ENCODE measurements around the gene ATP8B1. TPM values are rescaled to one million over a fixed set of nuclear protein-coding genes. Genes with fewer than 3 reads are reported as not detected.

ATP8B1 gene
- total RNA-seq, 1 experiment from 2014 or later, result 1.1 TPM

DNA sequence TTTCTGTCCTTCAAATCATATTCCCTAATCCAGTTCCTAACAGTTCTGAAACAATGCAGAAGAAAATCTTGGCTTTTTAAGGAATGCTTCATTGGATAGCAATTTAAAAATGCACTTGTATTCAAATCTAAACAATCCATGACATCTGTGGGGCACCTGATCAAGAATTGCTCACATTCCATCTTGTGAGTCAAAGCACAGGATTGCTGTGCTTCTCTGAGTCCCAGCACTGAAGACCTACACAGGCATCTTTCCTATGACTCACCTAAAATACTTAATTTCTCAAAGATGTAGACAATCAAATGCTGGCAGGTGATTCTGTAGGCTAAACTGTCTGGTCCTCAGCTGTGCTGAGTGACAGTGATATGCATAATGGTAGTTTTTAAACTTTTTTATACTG, 10.1 kb upstream of the ATP8B1 start:
- Histone ChIP-seq H2BK20ac (ENCODE audit: low read depth, low read length, poor library complexity, severe bottlenecking) (no peak overlapping the region), H3K14ac (ENCODE audit: insufficient read depth, low read length) (no peak overlapping the region), H4K8ac (replicated peaks; ENCODE audit: insufficient read length, low read depth, low read length) (no peak overlapping the region), H2AK5ac (ENCODE audit: insufficient read length, low read length) (no peak overlapping the region), H3K18ac (ENCODE audit: insufficient read length, low read depth, low read length) (no peak overlapping the region), H2AFZ (ENCODE audit: low read length) (no peak overlapping the region), H3K56ac (ENCODE audit: insufficient read length, low read depth, low read length) (no peak overlapping the region), H3K79me1 (ENCODE audit: insufficient read depth, low read depth, low read length, poor library complexity, severe bottlenecking) (no peaks in the 10 kb centered on the region), H2BK12ac (ENCODE audit: insufficient read length, low read depth, low read length) (no peak overlapping the region), H3K27me3 (ENCODE audit: insufficient read depth, low read length) (no peaks in the 10 kb centered on the region), H4K91ac (ENCODE audit: insufficient read length, low read depth, low read length) (no peak overlapping the region), H3K9ac (ENCODE audit: extremely low read depth, insufficient read length, low read length) (no peak overlapping the region), H4K20me1 (ENCODE audit: control insufficient read depth, insufficient read depth, insufficient read length) (no peaks in the 10 kb centered on the region), H3K23me2 (ENCODE audit: insufficient read length, low read depth, low read length, poor library complexity, severe bottlenecking) (no peaks in the 10 kb centered on the region), H2BK120ac (ENCODE audit: low read depth, low read length, poor library complexity, severe bottlenecking) (no peak overlapping the region), H3K4me2 (ENCODE audit: insufficient read depth, insufficient read length, low read length) (no peak overlapping the region), H4K5ac (ENCODE audit: insufficient read length, low read depth, low read length) (no peak overlapping the region), H3K4me1 (ENCODE audit: insufficient read depth, low read length) (no peaks in the 10 kb centered on the region), H2BK15ac (ENCODE audit: low read depth, low read length) (no peak overlapping the region), H3K4ac (ENCODE audit: low read depth, low read length) (no peak overlapping the region), H3K79me2 (ENCODE audit: insufficient read depth, low read length) (no peaks in the 10 kb centered on the region), H3T11ph (ENCODE audit: low read length) (no peak overlapping the region), H3K23ac (ENCODE audit: insufficient read length, low read depth, low read length) (no peak overlapping the region), H3K27ac (ENCODE audit: insufficient read length, low read depth, low read length) (no peak overlapping the region), H2BK5ac (ENCODE audit: insufficient read length, low read length) (no peak overlapping the region), H3K9me3 (ENCODE audit: control insufficient read depth, low read depth, low read length) (no peaks in the 10 kb centered on the region)
- no peaks in the 10 kb centered on the region for H3K4me1 Mint-ChIP-seq
- no peak overlapping the region for H3K4me3 Mint-ChIP-seq
- no peaks in the 10 kb centered on the region for H3K36me3 Mint-ChIP-seq (ENCODE audit: insufficient read depth in 1 of 3, low read depth in 3 of 3)
- no peak for DNase-seq
- no peak for TF ChIP-seq CTCF (conservative IDR thresholded peaks at IDR 0.05)
- peaks cover 0 to 12% of the 10 kb centered on the region in 2 experiments; a peak in 3 of 5 replicates for H3K9me3 Mint-ChIP-seq
- peaks cover 15% of the 10 kb centered on the region for H3K27me3 Mint-ChIP-seq (ENCODE audit: low read depth)
- H3K27ac Mint-ChIP-seq, result no peak overlapping the region

All from H9 (cell line).